Measurements from ENCODE around the gene KIF17.

KIF17 gene

DNA sequence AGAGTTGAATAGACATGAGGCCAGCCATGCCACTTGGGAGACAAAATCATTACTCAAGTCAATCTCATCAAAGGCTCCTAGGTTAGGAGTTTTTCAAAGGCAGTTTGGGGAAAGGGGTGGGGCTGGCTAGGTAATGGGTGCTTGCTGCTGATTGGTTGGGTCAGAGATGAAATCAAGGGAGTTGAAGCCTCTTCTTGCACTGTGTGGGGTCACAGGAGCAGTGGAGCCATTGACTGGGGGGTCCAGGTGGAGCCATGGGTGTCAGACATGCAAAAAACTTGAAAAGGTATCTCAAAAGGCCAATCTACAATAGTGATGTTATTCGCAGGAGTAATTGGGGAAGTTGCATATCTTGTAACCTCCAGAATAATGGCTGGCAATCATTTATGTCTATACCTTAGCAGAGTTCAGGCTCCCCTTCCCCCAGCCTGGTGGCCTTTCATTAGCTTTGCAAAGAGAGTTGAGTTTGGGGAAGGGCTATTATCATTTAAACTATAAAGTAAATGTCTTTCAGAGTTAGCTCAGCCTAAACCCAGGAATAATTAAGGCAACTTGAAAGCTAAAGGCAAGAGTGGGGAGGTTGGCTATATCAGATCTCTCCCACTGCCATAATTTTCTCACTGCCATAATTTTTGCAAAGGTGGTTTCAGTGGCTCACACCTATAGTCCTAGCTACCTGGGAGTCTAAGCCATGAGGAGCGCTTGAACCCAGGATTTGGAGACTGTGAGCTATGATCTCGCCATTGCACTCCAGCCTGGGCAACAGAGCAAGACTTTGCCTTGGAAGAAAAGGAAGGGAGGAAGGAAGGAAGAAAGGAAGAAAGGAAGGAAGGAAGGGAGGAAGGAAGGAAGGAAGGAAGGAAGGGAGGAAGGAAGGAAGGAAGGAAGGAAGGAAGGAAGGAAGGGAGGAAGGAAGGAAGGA is 92.4 kb downstream of the KIF17 start:
- TF ChIP-seq SPI1 (IDR thresholded peaks at IDR 0.05; ENCODE audit: borderline replicate concordance, low read depth): no peak
- no peak for TF ChIP-seq POLR2AphosphoS5 (IDR thresholded peaks at IDR 0.05; ENCODE audit: low read depth)
- TF ChIP-seq, protein P1, sequence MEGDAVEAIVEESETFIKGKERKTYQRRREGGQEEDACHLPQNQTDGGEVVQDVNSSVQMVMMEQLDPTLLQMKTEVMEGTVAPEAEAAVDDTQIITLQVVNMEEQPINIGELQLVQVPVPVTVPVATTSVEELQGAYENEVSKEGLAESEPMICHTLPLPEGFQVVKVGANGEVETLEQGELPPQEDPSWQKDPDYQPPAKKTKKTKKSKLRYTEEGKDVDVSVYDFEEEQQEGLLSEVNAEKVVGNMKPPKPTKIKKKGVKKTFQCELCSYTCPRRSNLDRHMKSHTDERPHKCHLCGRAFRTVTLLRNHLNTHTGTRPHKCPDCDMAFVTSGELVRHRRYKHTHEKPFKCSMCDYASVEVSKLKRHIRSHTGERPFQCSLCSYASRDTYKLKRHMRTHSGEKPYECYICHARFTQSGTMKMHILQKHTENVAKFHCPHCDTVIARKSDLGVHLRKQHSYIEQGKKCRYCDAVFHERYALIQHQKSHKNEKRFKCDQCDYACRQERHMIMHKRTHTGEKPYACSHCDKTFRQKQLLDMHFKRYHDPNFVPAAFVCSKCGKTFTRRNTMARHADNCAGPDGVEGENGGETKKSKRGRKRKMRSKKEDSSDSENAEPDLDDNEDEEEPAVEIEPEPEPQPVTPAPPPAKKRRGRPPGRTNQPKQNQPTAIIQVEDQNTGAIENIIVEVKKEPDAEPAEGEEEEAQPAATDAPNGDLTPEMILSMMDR (IDR thresholded peaks at IDR 0.05; ENCODE audit: insufficient read depth, low read length): no peak
- Histone ChIP-seq H3K4me3 (replicated peaks; ENCODE audit: insufficient read depth, low read length) (no peak overlapping the region), H3K27ac (replicated peaks) (no peak overlapping the region), H3K27me3 (ENCODE audit: insufficient read depth, poor library complexity, severe bottlenecking) (no peaks in the 10 kb centered on the region)
- DNase-seq (ENCODE audit: low read depth in 1 of 2, low spot score in 1 of 2): no peak

DNA sequence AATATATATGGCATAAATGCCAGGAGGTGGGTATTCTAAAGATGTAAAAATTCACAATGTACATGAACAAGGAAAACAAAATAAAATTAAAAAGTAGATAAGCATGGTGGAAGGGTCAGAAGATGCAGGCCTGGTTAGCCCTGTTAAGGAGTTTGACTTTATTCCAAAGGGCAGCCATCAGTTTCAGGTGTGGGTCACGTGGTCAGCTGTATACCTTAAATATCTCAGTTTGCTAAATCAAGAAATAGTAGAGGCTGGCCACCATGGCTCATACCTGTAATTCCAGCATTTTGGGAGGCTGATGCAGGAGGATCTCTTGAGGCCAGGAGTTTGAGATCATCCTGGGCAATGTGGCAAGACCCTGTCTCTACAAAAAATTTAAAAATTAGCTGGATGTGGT is 93.1 kb downstream of the KIF17 start:
- H3K27me3 ChIP-seq (ENCODE audit: insufficient read depth, poor library complexity, severe bottlenecking): no peaks in the 10 kb centered on the region
- no peak overlapping the region for H3K4me3 ChIP-seq (replicated peaks; ENCODE audit: insufficient read depth, low read length)
- TF ChIP-seq, protein P2, sequence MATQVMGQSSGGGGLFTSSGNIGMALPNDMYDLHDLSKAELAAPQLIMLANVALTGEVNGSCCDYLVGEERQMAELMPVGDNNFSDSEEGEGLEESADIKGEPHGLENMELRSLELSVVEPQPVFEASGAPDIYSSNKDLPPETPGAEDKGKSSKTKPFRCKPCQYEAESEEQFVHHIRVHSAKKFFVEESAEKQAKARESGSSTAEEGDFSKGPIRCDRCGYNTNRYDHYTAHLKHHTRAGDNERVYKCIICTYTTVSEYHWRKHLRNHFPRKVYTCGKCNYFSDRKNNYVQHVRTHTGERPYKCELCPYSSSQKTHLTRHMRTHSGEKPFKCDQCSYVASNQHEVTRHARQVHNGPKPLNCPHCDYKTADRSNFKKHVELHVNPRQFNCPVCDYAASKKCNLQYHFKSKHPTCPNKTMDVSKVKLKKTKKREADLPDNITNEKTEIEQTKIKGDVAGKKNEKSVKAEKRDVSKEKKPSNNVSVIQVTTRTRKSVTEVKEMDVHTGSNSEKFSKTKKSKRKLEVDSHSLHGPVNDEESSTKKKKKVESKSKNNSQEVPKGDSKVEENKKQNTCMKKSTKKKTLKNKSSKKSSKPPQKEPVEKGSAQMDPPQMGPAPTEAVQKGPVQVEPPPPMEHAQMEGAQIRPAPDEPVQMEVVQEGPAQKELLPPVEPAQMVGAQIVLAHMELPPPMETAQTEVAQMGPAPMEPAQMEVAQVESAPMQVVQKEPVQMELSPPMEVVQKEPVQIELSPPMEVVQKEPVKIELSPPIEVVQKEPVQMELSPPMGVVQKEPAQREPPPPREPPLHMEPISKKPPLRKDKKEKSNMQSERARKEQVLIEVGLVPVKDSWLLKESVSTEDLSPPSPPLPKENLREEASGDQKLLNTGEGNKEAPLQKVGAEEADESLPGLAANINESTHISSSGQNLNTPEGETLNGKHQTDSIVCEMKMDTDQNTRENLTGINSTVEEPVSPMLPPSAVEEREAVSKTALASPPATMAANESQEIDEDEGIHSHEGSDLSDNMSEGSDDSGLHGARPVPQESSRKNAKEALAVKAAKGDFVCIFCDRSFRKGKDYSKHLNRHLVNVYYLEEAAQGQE (IDR thresholded peaks at IDR 0.05; ENCODE audit: insufficient replicate concordance, low read depth): no peak
- no peak for TF ChIP-seq GABPA (IDR thresholded peaks at IDR 0.05; ENCODE audit: low read depth)
- TF ChIP-seq POLR2AphosphoS5 (IDR thresholded peaks at IDR 0.05; ENCODE audit: low read depth): no peak
- TF ChIP-seq, protein P1 (IDR thresholded peaks at IDR 0.05; ENCODE audit: insufficient read depth, low read length): no peak
- TF ChIP-seq SPI1 (IDR thresholded peaks at IDR 0.05; ENCODE audit: borderline replicate concordance, low read depth): no peak
- no peak for DNase-seq (ENCODE audit: low read depth in 1 of 2, low spot score in 1 of 2)
- no peak overlapping the region for H3K27ac ChIP-seq (replicated peaks)

DNA sequence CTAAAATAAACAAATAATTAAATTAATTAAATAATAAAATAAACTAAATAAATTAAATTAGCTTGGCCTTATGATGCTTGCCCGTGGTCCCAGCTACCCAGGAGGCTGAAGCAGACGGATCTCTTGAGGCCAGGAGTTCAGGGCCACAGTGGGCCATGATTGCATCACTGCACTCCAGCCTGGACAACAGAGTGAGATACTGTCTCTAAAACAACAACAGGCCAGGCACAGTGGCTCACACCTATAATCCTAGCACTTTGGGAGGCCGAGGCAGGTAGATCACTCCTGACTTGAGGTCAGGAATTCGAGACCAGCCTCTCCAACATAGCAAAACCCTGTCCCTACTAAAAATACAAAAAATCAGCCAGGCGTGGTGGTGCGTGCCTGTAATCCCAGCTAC is 96.8 kb downstream of the KIF17 start:
- DNase-seq (ENCODE audit: low read depth in 1 of 2, low spot score in 1 of 2): no peak
- H3K27me3 ChIP-seq (ENCODE audit: insufficient read depth, poor library complexity, severe bottlenecking): no peaks in the 10 kb centered on the region

More for the DNA sequence above, 96.8 kb downstream of the KIF17 start:
- TF ChIP-seq, protein P1 (IDR thresholded peaks at IDR 0.05; ENCODE audit: insufficient read depth, low read length): no peak
- no peak for TF ChIP-seq SPI1 (IDR thresholded peaks at IDR 0.05; ENCODE audit: borderline replicate concordance, low read depth)
- no peak for TF ChIP-seq POLR2AphosphoS5 (IDR thresholded peaks at IDR 0.05; ENCODE audit: low read depth)
- TF ChIP-seq, protein P2 (IDR thresholded peaks at IDR 0.05; ENCODE audit: insufficient replicate concordance, low read depth): no peak
- TF ChIP-seq GABPA (IDR thresholded peaks at IDR 0.05; ENCODE audit: low read depth): no peak
- Histone ChIP-seq H3K4me3 (replicated peaks; ENCODE audit: insufficient read depth, low read length) (no peak overlapping the region), H3K27ac (replicated peaks) (no peak overlapping the region)
